WTC11 (cell line): ENCODE measurements around the gene PSENEN. TPM values are rescaled to one million over a fixed set of nuclear protein-coding genes. Genes with fewer than 3 reads are reported as not detected.

Experiments
- ATAC-seq: fragments of 200-7000 bp; cut with Tn5 transposase; 2 replicates; pipeline ENCODE4 v1.10.0; 2021; ENCODE audit warnings: mild to moderate bottlenecking, moderate library complexity
- CTCF ChIA-PET: fragments of 300-600 bp; sonication (Branson Sonifier 250); formaldehyde crosslinking; loops from one replicate; lab custom pipeline; 2021; ENCODE audit warnings: antibody characterized with exemption; lab: Charles Lee
- POLR2A ChIA-PET: fragments of 350-600 bp; sonication (Branson Sonifier 250); formaldehyde crosslinking; loops from one replicate; lab custom pipeline; 2021; ENCODE audit warnings: antibody characterized with exemption; lab: Charles Lee
- DNase-seq: peaks from one replicate; pipeline ENCODE4 v3.0.0; 2021; ENCODE audit warnings: low spot score
- H3K27ac Mint-ChIP-seq: 2 replicates; pipeline ENCODE4 v1.8.0; 2021; ENCODE audit warnings: mixed read lengths
- H3K27me3 Mint-ChIP-seq: 2 replicates; pipeline ENCODE4 v1.8.0; 2021; ENCODE audit warnings: low read depth, mild to moderate bottlenecking, moderate library complexity, mixed read lengths
- H3K36me3 Mint-ChIP-seq: 2 replicates; pipeline ENCODE4 v1.8.0; 2021; ENCODE audit warnings: mixed read lengths
- H3K4me1 Mint-ChIP-seq: 2 replicates; pipeline ENCODE4 v1.8.0; 2022; ENCODE audit warnings: mixed read lengths
- H3K4me3 Mint-ChIP-seq: 2 replicates; pipeline ENCODE4 v1.8.0; 2021; ENCODE audit warnings: mild to moderate bottlenecking, moderate library complexity, mixed read lengths
- H3K9me3 Mint-ChIP-seq: 2 replicates; pipeline ENCODE4 v1.8.0; 2021; ENCODE audit warnings: mixed read lengths
- ARID4B ChIP-seq: sonication (generic); formaldehyde crosslinking; IDR thresholded peaks from 2 replicates; pipeline ENCODE4 v1.8.0; 2023; ENCODE audit warnings: missing genetic modification reagents, mild to moderate bottlenecking, borderline replicate concordance
- MYBL2 ChIP-seq: sonication (generic); formaldehyde crosslinking; IDR thresholded peaks from 2 replicates; pipeline ENCODE4 v1.8.1; 2023; ENCODE audit warnings: mild to moderate bottlenecking, moderate library complexity, missing genetic modification reagents
- NR1H2 ChIP-seq: sonication (generic); formaldehyde crosslinking; IDR thresholded peaks from 2 replicates; pipeline ENCODE4 v1.9.0; 2021; ENCODE audit warnings: mild to moderate bottlenecking, moderate library complexity, missing genetic modification reagents
- SOX15 ChIP-seq: fragments of 250-450 bp; sonication (Bioruptor Pico); IDR thresholded peaks from 2 replicates; pipeline ENCODE4 v1.9.0; 2021; ENCODE audit warnings: mild to moderate bottlenecking
- STAT6 ChIP-seq: sonication (generic); formaldehyde crosslinking; conservative IDR thresholded peaks from 2 replicates; pipeline ENCODE4 v1.8.1; 2023; ENCODE audit warnings: mild to moderate bottlenecking, low read depth, missing genetic modification reagents, moderate library complexity
- TCF7 ChIP-seq: sonication (generic); formaldehyde crosslinking; IDR thresholded peaks from 2 replicates; pipeline ENCODE4 v1.8.0; 2022; ENCODE audit warnings: mild to moderate bottlenecking, low read depth, missing genetic modification reagents, moderate library complexity
- ZBTB21 ChIP-seq: sonication (generic); formaldehyde crosslinking; IDR thresholded peaks from 2 replicates; pipeline ENCODE4 v1.8.1; 2023; ENCODE audit warnings: mild to moderate bottlenecking, missing genetic modification reagents, borderline replicate concordance
- ZBTB43 ChIP-seq: sonication (generic); formaldehyde crosslinking; IDR thresholded peaks from 2 replicates; pipeline ENCODE4 v1.8.1; 2023; ENCODE audit warnings: mild to moderate bottlenecking, missing genetic modification reagents
- ZNF121 ChIP-seq: sonication (generic); formaldehyde crosslinking; IDR thresholded peaks from 2 replicates; pipeline ENCODE4 v1.8.0; 2023; ENCODE audit warnings: missing genetic modification reagents
- ZNF317 ChIP-seq: sonication (generic); formaldehyde crosslinking; IDR thresholded peaks from 2 replicates; pipeline ENCODE4 v1.8.1; 2023; ENCODE audit warnings: low read depth, mild to moderate bottlenecking, moderate library complexity, missing genetic modification reagents, borderline replicate concordance
- ZNF416 ChIP-seq: fragments of 250-450 bp; sonication (Bioruptor Pico); IDR thresholded peaks from 2 replicates; pipeline ENCODE4 v1.9.0; 2021; ENCODE audit warnings: mild to moderate bottlenecking, inconsistent platforms
- ZNF423 ChIP-seq: fragments of 250-450 bp; sonication (Bioruptor Pico); IDR thresholded peaks from 2 replicates; pipeline ENCODE4 v2.1.2; 2022; ENCODE audit warnings: mild to moderate bottlenecking, moderate library complexity
- total RNA-seq: library from RNA; stranded (reverse); gene quantifications from 3 replicates; pipeline ENCODE4 v1.2.3, GENCODE V29; 2021
- TF ChIP-seq, protein P1 (sequence below): sonication (generic); formaldehyde crosslinking; IDR thresholded peaks from 2 replicates; pipeline ENCODE4 v1.8.0; 2022; ENCODE audit warnings: mild to moderate bottlenecking, missing genetic modification reagents
- TF ChIP-seq, protein P2 (sequence below): sonication (generic); formaldehyde crosslinking; IDR thresholded peaks from 2 replicates; pipeline ENCODE4 v1.8.1; 2023; ENCODE audit warnings: mild to moderate bottlenecking, missing genetic modification reagents
- TF ChIP-seq, protein P3 (sequence below): sonication (generic); formaldehyde crosslinking; IDR thresholded peaks from 2 replicates; pipeline ENCODE4 v1.8.1; 2022; ENCODE audit warnings: mild to moderate bottlenecking, moderate library complexity, missing genetic modification reagents
- TF ChIP-seq, protein P4 (sequence below): fragments of 200-600 bp; IDR thresholded peaks from 2 replicates; pipeline ENCODE4 v1.8.0; 2022; ENCODE audit warnings: antibody characterized with exemption

PSENEN gene
- total RNA-seq, 1 experiment from 2014 or later: 80.3 TPM

- H3K4me1 Mint-ChIP-seq: peaks cover 18% of the 10 kb centered on the region
- H3K27me3 Mint-ChIP-seq: peaks cover 23% of the 10 kb centered on the region
- H3K27ac Mint-ChIP-seq: no peak overlapping the region
- no peaks in the 10 kb centered on the region for H3K36me3 Mint-ChIP-seq
- TF ChIP-seq ZNF121 (CRISPR knock-in tag): no peak
- no peak for TF ChIP-seq ZNF423 (CRISPR knock-in tag)
- TF ChIP-seq, protein P1, sequence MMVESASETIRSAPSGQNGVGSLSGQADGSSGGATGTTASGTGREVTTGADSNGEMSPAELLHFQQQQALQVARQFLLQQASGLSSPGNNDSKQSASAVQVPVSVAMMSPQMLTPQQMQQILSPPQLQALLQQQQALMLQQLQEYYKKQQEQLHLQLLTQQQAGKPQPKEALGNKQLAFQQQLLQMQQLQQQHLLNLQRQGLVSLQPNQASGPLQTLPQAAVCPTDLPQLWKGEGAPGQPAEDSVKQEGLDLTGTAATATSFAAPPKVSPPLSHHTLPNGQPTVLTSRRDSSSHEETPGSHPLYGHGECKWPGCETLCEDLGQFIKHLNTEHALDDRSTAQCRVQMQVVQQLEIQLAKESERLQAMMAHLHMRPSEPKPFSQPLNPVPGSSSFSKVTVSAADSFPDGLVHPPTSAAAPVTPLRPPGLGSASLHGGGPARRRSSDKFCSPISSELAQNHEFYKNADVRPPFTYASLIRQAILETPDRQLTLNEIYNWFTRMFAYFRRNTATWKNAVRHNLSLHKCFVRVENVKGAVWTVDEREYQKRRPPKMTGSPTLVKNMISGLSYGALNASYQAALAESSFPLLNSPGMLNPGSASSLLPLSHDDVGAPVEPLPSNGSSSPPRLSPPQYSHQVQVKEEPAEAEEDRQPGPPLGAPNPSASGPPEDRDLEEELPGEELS (CRISPR knock-in tag): no peak
- no peak for TF ChIP-seq MYBL2
- no peak for TF ChIP-seq ARID4B (CRISPR knock-in tag)
- TF ChIP-seq, protein P2, sequence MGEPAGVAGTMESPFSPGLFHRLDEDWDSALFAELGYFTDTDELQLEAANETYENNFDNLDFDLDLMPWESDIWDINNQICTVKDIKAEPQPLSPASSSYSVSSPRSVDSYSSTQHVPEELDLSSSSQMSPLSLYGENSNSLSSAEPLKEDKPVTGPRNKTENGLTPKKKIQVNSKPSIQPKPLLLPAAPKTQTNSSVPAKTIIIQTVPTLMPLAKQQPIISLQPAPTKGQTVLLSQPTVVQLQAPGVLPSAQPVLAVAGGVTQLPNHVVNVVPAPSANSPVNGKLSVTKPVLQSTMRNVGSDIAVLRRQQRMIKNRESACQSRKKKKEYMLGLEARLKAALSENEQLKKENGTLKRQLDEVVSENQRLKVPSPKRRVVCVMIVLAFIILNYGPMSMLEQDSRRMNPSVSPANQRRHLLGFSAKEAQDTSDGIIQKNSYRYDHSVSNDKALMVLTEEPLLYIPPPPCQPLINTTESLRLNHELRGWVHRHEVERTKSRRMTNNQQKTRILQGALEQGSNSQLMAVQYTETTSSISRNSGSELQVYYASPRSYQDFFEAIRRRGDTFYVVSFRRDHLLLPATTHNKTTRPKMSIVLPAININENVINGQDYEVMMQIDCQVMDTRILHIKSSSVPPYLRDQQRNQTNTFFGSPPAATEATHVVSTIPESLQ (CRISPR knock-in tag): no peak
- no peak for TF ChIP-seq STAT6 (CRISPR knock-in tag)
- TF ChIP-seq, protein P3, sequence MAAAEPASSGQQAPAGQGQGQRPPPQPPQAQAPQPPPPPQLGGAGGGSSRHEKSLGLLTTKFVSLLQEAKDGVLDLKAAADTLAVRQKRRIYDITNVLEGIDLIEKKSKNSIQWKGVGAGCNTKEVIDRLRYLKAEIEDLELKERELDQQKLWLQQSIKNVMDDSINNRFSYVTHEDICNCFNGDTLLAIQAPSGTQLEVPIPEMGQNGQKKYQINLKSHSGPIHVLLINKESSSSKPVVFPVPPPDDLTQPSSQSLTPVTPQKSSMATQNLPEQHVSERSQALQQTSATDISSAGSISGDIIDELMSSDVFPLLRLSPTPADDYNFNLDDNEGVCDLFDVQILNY (CRISPR knock-in tag): no peak
- no peak for TF ChIP-seq ZBTB43 (CRISPR knock-in tag)
- no peak for TF ChIP-seq ZBTB21 (CRISPR knock-in tag)
- no peak for TF ChIP-seq ZNF317 (CRISPR knock-in tag)
- no peak for TF ChIP-seq TCF7 (CRISPR knock-in tag)
- no peak for TF ChIP-seq NR1H2 (CRISPR knock-in tag)
- no peak for TF ChIP-seq SOX15 (CRISPR knock-in tag)
- TF ChIP-seq, protein P4, sequence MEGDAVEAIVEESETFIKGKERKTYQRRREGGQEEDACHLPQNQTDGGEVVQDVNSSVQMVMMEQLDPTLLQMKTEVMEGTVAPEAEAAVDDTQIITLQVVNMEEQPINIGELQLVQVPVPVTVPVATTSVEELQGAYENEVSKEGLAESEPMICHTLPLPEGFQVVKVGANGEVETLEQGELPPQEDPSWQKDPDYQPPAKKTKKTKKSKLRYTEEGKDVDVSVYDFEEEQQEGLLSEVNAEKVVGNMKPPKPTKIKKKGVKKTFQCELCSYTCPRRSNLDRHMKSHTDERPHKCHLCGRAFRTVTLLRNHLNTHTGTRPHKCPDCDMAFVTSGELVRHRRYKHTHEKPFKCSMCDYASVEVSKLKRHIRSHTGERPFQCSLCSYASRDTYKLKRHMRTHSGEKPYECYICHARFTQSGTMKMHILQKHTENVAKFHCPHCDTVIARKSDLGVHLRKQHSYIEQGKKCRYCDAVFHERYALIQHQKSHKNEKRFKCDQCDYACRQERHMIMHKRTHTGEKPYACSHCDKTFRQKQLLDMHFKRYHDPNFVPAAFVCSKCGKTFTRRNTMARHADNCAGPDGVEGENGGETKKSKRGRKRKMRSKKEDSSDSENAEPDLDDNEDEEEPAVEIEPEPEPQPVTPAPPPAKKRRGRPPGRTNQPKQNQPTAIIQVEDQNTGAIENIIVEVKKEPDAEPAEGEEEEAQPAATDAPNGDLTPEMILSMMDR: no peak
- no peak for TF ChIP-seq ZNF416 (CRISPR knock-in tag)
- ChIA-PET CTCF (interaction anchor here (1.0 to 1.2 kb wide), 2 partner anchors 32 to 108 kb away, joined by 3 read pairs; no protein-coding TSS in a partner anchor), POLR2A (no interaction called here)
- no peak for DNase-seq
- H3K9me3 Mint-ChIP-seq: no peaks in the 10 kb centered on the region
- ATAC-seq: no peak
- no peak overlapping the region for H3K4me3 Mint-ChIP-seq
Measured at GRCh38 chr19:35752746-35753350, 7.4 kb downstream of the PSENEN start.
